ENCODE results near the gene KLF6.

GRCh38 chr10:3787016-3787400 lies 2.0 kb upstream of the KLF6 start:
- TF ChIP-seq POLR2A (IDR thresholded peaks at IDR 0.05; ENCODE audit: low read depth, low read length) (no peak), POLR2AphosphoS5 (IDR thresholded peaks at IDR 0.05; ENCODE audit: low read depth, low read length) (no peak), TAF1 (IDR thresholded peaks at IDR 0.05; ENCODE audit: low read depth, low read length) (no peak), PAX5 (IDR thresholded peaks at IDR 0.05; ENCODE audit: insufficient read depth, low read length, severe bottlenecking) (no peak)
